HUDEP-2 (cell line): Measurements from ENCODE around the gene SMOC2.
"Not testable (repeated sequence)": the region's sequence is repeated elsewhere in the genome, so short reads cannot be mapped to it uniquely, and the experiment has no call there.

Source experiments
- DNase-seq, 76 experiments: peaks; one replicate each; lab custom pipeline; 2025; ENCODE audit not compliant: unreplicated experiment in 76 of 76; lab: John Stamatoyannopoulos, UW

The SMOC2 gene

DNA sequence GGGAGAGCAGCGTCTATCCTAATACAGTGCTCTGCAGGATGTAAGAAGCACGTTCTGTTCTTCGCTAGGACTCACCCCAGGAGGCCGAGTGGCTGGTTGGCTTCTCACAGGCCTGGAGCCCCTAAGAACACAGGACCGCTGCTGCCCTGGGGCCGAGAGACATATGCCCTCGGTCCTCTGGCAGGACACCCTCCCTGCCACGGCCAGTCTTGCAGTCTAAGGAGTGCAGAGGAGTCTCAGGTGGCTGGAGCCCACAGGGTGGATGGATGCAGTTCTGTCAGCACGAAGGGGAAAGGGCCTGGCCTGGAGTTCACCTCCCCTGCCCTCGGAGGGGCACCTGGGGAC is 96.5 kb downstream of the SMOC2 start:
- DNase-seq, result no peak

DNA sequence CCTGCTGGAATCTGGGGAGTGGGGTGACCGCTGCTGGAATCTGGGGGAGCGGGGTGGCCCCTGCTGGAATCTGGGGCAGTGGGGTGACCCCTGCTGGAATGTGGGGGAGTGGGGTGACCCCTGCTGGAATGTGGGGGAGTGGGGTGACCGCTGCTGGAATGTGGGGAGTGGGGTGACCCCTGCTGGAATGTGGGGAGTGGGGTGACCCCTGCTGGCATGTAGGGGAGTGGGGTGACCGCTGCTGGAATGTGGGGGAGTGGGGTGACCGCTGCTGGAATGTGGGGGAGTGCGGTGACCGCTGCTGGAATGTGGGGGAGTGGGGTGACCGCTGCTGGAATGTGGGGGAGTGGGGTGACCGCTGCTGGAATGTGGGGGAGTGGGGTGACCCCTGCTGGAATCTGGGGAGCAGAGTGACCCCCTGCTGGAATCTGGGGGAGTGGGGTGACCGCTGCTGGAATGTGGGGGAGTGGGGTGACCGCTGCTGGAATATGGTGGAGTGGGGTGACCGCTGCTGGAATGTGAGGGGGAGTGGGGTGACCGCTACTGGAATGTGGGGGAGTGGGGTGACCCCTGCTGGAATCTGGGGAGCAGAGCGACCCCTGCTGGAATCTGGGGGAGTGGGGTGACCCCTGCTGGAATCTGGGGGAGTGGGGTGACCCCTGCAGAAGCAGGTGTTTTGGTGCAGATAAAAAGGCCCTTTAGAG is 97.4 kb downstream of the SMOC2 start:
- not testable (repeated sequence) for DNase-seq

DNA sequence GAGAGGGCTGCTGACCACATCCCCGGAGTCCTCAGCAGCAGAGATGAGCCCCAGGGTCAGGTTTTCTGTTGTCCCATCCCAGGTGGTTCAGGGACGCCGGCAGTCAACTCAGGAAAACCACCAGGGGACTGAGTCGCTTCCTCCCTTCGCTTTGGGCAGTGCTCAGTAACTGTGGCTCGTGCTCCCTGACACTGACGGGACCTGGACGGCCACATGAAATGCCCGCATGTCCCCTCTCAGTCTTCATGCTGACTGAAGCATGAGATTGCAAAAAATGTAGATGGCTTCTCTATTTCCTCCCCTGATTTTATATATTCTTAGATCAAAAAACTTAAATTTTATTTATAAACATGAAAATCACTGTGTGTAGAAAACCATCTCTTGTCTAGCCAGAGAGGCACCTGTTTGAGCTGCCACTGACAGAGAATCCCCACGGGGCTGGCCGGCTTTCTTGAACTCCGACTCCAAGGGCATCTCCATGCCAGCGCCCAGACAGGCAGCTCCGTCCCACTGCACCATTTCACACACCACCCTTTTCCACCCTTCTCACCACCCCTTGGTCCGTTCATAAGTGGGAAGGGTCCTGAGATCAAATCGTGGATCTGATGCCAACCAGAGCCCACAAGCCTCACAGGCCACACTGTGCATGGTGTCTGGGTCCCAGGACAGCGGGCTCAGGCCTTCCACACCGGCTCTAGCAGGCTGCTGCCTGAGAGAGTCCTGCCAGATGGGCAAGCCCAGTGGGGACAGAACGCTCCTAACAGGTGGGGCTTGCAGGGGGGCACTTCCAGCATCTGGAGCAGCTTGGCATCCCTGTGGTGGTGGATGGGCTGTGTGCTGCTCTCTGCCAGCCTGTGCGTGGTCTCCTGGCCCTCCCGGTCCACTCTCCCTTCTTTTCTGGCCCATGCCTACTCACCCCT is 98.2 kb downstream of the SMOC2 start:
- no peak for DNase-seq

DNA sequence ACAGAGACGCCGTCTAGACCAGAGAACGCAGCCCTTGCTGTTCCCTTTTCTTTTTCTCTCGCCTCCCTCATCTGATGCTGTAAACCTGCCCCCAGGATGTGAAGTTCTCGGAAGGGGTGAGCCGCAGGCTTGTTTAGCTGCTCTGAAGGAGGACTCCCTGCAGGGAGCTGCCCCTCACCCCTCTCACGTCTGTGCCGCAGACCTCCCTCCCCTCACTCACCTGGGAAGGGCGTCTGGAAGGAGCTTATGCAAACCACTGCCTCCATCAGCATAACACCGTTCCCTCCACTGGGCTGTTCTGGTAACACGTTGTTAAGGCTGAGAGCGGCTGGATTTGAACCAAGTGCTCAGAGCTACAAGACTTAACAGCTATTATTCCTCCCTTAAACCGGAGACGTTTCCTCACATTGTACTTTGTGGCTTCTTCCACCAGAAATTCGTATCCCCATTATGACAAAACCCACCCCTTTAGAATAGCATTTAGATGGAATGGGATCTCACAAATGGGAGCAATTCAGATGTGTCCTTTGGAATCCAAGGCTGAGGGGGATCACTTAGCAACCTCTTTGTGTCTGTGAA is 99.8 kb downstream of the SMOC2 start:
- no peak for DNase-seq

- DNase-seq, result no peak
Observed at GRCh38 chr6:168541307-168541706, 100.3 kb downstream of the SMOC2 start.

- no peak for DNase-seq
Observed at GRCh38 chr6:168542301-168542700, 101.3 kb downstream of the SMOC2 start.

GRCh38 chr6:168545428-168545827 is 104.4 kb downstream of the SMOC2 start:
- no peak for DNase-seq

GRCh38 chr6:168546151-168546550 is 105.2 kb downstream of the SMOC2 start:
- DNase-seq, result no peak

- no peak for DNase-seq
Observed at GRCh38 chr6:168546730-168547129, 105.7 kb downstream of the SMOC2 start.

GRCh38 chr6:168550326-168550725 is 109.3 kb downstream of the SMOC2 start:
- no peak for DNase-seq

DNA sequence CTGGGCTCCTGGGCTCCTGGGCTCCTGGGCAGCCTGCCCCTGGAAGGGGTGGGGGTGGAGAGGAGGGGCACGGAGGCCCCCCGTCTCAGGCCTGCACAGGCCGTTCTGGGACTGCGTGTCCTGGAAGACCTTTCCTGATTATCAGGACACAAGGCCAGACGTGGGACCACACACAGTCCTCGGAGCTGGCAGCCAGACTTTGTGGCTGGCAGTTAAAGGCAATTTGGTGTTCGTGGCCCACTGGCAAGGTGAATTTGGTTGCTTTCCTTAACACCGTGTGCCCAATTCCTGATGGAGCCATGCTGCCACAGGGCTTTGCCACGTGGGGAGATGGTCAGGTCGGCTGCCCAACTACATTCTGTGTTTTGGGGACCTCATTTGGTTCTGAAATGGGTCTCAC is 113.5 kb downstream of the SMOC2 start:
- no peak for DNase-seq

GRCh38 chr6:168554898-168555617 is 114.1 kb downstream of the SMOC2 start:
- no peak for DNase-seq

- no peak for DNase-seq
Observed at GRCh38 chr6:168555618-168556273, 114.8 kb downstream of the SMOC2 start.

DNA sequence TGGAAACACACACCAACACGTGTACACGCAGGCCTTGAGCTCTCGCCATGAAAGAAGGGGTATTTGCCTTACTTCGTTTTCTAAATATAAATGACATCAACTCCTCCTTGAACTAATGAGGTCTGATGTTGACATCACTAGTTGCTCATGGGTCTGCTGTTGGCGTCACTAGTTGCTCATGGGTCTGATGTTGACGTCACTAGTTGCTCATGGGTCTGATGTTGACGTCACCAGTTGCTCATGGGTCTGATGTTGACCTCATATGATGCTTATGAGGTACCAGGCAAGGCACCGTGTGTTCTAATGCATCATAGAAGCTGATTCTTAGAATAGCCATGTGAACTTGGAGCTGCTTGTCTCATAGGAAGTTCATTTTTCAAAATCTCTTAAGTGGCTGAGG is 116.5 kb downstream of the SMOC2 start:
- no peak for DNase-seq

DNA sequence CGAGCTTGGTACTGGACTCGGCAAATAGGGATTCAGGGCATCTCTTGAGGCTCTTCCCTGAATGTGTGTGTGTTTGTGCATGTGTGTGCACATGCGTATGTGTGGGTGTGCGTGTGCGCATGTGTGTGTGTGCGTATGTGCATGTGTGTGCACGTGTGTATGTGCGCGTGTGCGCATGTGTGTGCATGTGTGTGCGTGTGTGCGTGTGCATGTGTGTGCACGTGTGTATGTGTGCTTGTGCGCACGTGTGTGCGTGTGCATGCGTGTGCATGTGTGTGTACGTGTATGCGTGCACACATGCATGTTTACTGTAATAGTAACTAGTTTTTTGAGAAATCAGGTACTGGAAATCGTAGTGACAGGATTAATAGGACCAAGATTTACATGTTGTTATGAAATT is 117.7 kb downstream of the SMOC2 start:
- no peak for DNase-seq

DNA sequence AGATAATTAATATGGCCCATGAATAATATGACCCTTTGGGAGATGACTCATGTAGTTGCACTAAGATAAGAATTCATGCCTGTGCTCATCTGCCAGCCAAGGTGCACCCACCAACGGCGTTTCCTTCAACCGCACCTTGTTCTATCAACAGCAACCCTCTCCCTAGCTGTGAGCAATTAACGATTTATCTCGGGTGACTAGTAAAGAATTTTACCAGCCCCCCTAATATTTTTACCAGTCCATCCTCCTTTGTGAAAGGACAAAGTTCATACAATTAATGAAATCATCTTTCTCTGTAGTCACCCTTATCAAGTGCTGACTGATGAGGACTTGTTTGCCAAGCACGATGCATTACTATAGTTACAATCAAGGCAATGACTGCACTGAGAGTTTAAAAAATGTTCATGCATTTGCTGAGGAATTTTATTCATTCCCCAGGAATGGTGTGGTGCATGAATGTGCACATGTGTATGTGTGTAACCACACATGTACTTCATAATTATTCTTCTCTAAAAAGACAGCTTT is 118.7 kb downstream of the SMOC2 start:
- DNase-seq, result no peak

DNA sequence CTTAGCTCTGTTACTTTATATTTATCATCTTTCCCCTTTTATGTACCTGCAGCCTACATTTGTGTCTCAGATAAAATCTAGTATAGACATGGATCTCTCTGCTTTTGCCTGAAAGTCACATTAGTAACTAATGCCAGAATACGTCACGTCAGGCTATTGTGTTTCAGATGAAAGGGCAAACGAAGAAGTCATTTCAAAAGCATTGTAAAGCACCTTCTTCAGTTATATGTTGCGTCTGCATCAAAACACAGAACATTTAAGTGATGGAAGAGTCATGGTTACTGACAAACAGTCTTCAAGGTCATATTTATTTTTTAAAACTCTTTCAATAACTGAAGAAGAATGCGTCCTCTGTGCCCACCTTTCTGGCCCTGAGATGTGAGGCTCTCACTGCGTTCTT is 119.1 kb downstream of the SMOC2 start:
- no peak for DNase-seq

DNA sequence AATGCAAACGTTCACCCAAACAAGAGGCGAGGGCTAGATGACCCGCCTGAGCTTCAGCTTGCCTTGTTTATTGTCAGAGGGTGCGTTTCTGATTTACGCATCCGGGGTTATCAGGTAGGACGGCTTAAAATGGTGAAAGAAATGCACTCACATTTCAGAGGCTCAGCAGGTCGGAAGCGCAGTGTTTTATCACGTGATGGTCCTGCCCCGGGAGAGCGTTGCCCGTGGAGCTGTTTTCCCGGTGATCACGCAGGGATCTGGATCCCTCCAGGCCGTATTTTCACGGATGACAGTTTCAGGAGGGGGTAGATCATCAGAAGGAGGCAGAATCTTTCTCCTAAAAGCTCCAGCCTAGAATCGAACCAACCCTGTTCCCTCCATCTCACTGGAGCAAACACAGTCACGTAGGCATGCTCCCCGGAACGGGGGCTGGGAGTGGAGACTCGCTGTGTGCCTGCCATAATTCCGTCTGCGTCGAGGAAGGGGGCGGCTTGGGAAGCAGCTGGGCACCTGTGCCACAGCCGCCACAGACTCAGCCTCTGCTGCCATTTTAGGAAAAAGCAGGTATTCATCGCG is 121.7 kb downstream of the SMOC2 start:
- no peak for DNase-seq

DNA sequence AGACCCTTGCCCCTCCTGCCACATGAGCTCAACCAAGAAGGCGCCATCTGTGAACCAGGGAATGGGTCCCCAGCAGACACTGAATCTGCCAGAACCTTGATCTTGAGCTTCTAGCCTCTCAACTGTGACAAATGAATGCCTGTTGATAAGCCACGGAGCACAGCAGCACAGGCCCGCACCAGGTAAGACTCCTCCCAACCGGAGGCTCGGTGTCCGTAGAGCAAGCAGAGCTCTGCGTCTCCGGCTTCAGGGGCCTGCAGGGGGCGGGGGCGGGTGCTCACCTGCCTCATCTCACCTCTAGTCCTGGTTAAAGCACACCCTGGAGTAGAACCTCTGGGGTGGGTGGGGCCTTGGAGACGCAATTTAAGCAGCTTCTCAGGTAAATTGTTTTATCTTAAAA is 122.7 kb downstream of the SMOC2 start:
- no peak for DNase-seq

DNA sequence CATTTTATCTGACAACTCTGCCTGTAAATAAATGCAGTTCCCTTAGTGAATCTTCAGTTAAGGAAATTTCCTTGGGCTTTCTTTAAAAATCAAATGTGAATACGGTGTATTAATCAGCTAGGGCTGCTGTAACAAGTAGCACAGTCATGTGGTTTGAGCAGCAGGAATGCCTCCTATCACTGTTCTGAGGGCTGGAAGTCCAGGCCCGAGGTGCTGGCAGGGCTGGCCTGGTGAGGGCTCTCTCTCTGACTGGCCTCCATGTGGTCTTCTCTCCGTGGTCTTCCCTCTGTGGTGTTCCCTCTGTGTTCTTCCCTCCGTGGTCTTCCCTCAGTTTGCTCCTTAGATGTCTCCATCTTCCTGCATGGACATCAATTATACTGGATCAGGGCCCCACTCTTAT is 124.1 kb downstream of the SMOC2 start:
- no peak for DNase-seq
